Liver (tissue), 3 donors: ENCODE measurements around the gene DRGX.

Experiments used
- EGR1 ChIP-seq, 2 donors: IDR thresholded peaks; 2 replicates each; pipeline ENCODE4 v1.6.1; 2016 to 2018; ENCODE audit warnings: antibody characterized with exemption in 2 of 2, low read depth in 2 of 2
- GABPA ChIP-seq, 2 donors: IDR thresholded peaks in 1 of 2; conservative IDR thresholded peaks in 1 of 2; 2 replicates each; pipeline ENCODE4 v1.6.1; 2016; ENCODE audit warnings: antibody characterized with exemption in 2 of 2, mild to moderate bottlenecking in 1 of 2, moderate library complexity in 1 of 2
- RAD21 ChIP-seq, 2 donors: IDR thresholded peaks; 2 replicates each; pipeline ENCODE4 v1.6.1; 2016; ENCODE audit warnings: antibody characterized with exemption in 2 of 2, mild to moderate bottlenecking in 2 of 2
- RXRA ChIP-seq, 2 donors: IDR thresholded peaks; 2 replicates each; pipeline ENCODE4 v1.6.1; 2017 to 2018; ENCODE audit warnings: antibody characterized with exemption in 2 of 2, mild to moderate bottlenecking in 1 of 2
- TAF1 ChIP-seq: conservative IDR thresholded peaks from 2 replicates; pipeline ENCODE4 v1.6.1; 2016; ENCODE audit warnings: antibody characterized with exemption, mild to moderate bottlenecking
- YY1 ChIP-seq: IDR thresholded peaks from 2 replicates; pipeline ENCODE4 v1.6.1; 2016; ENCODE audit warnings: antibody characterized with exemption, mild to moderate bottlenecking
- TF ChIP-seq, protein P1 (sequence below): fragments of 150-350 bp; IDR thresholded peaks from 2 replicates; pipeline ENCODE4 v1.5.1; 2017; ENCODE audit warnings: improper control_type of control experiment, low read depth, low read length; ENCODE audit not compliant: missing input control
- TF ChIP-seq, protein P2 (sequence below): IDR thresholded peaks from 2 replicates; pipeline ENCODE4 v1.6.1; 2016; ENCODE audit warnings: antibody characterized with exemption
- TF ChIP-seq, protein P3 (sequence below): IDR thresholded peaks from 2 replicates; pipeline ENCODE4 v1.6.1; 2016; ENCODE audit warnings: antibody characterized with exemption, mild to moderate bottlenecking
- donor health status: healthy.
- donor health status: healthy.

DNA sequence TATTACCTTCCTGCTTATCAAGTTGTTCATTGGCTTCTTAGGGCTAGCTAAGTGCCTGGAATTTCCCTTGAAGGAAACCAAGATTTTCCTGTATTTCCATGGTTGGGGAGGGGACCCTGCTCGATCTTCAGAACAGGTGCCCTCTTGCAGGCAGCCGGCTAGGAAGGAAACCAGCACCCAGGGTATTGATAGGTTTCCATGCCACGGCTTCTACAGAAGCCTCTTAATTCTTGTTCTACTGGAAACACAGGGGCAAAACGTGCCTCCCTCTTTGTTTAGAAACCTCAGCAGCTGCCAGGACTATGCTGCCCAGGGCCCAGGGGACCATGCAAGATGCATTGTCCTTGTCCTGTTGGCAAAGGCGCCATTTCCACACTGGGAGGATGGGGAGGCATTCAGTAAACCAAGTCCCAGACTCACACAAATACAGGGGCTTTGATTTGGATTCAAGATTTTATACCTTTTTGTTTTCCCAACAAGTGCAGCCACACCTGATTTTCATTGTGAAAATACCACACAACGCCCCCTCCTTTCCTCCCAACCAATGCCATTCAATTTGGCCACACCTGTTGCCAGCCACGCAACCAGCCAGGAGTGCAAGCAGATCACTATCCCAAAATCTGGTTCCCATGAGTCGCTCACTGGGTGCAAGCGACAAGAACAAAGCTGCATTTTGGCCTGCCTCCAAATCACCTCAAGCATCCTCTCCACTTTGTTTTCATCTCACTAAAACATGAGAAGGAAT is 67.3 kb downstream of the DRGX start:
- TF ChIP-seq, protein P1, sequence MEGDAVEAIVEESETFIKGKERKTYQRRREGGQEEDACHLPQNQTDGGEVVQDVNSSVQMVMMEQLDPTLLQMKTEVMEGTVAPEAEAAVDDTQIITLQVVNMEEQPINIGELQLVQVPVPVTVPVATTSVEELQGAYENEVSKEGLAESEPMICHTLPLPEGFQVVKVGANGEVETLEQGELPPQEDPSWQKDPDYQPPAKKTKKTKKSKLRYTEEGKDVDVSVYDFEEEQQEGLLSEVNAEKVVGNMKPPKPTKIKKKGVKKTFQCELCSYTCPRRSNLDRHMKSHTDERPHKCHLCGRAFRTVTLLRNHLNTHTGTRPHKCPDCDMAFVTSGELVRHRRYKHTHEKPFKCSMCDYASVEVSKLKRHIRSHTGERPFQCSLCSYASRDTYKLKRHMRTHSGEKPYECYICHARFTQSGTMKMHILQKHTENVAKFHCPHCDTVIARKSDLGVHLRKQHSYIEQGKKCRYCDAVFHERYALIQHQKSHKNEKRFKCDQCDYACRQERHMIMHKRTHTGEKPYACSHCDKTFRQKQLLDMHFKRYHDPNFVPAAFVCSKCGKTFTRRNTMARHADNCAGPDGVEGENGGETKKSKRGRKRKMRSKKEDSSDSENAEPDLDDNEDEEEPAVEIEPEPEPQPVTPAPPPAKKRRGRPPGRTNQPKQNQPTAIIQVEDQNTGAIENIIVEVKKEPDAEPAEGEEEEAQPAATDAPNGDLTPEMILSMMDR = no peak
- TF ChIP-seq EGR1 (IDR thresholded peaks at IDR 0.05; ENCODE audit: low read depth in 2 of 2) (no peak), RXRA (IDR thresholded peaks at IDR 0.05) (no peak), YY1 (no peak), TAF1 (no peak), GABPA (IDR thresholded peaks at IDR 0.05 in 1 of 2, conservative IDR thresholded peaks at IDR 0.05 in 1 of 2) (no peak), RAD21 (IDR thresholded peaks at IDR 0.05) (no peak)
- TF ChIP-seq, protein P2, sequence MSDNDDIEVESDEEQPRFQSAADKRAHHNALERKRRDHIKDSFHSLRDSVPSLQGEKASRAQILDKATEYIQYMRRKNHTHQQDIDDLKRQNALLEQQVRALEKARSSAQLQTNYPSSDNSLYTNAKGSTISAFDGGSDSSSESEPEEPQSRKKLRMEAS = no peak
- TF ChIP-seq, protein P3, sequence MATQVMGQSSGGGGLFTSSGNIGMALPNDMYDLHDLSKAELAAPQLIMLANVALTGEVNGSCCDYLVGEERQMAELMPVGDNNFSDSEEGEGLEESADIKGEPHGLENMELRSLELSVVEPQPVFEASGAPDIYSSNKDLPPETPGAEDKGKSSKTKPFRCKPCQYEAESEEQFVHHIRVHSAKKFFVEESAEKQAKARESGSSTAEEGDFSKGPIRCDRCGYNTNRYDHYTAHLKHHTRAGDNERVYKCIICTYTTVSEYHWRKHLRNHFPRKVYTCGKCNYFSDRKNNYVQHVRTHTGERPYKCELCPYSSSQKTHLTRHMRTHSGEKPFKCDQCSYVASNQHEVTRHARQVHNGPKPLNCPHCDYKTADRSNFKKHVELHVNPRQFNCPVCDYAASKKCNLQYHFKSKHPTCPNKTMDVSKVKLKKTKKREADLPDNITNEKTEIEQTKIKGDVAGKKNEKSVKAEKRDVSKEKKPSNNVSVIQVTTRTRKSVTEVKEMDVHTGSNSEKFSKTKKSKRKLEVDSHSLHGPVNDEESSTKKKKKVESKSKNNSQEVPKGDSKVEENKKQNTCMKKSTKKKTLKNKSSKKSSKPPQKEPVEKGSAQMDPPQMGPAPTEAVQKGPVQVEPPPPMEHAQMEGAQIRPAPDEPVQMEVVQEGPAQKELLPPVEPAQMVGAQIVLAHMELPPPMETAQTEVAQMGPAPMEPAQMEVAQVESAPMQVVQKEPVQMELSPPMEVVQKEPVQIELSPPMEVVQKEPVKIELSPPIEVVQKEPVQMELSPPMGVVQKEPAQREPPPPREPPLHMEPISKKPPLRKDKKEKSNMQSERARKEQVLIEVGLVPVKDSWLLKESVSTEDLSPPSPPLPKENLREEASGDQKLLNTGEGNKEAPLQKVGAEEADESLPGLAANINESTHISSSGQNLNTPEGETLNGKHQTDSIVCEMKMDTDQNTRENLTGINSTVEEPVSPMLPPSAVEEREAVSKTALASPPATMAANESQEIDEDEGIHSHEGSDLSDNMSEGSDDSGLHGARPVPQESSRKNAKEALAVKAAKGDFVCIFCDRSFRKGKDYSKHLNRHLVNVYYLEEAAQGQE = no peak
